Measurements from ENCODE around the gene ECHS1. TPM values are rescaled to one million over a fixed set of nuclear protein-coding genes. Genes with fewer than 3 reads are reported as not detected.

Gene ECHS1
- total and polyA plus RNA-seq, 9 of the 15 experiments (the other 6 are each of a cell fraction or from before 2014, with no cell fraction given), result 16.6 to 100 (median 68.1) TPM

DNA sequence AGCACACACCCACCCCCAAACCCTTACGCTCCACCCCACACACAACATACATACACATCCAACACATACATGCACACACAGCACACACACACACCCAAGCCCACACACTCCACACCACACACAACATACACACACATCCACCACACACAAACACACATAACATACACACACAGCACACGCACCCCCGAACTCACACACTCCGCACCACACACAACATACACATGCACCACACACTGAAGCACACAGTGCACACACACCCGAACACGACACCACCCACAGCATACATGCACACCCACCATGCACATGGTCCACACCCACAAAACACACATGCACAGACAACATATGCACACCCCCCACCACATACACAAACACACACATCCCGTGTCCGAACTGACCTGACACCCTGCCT is 24.0 kb downstream of the ECHS1 start (continued):
- TF ChIP-seq, protein P1, sequence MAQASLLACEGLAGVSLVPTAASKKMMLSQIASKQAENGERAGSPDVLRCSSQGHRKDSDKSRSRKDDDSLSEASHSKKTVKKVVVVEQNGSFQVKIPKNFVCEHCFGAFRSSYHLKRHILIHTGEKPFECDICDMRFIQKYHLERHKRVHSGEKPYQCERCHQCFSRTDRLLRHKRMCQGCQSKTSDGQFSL (CRISPR knock-in tag; IDR thresholded peaks at IDR 0.05), result peak; percentile 73
- TF ChIP-seq, protein P1 (tag; IDR thresholded peaks at IDR 0.05), result no peak
- TF ChIP-seq, protein P2, sequence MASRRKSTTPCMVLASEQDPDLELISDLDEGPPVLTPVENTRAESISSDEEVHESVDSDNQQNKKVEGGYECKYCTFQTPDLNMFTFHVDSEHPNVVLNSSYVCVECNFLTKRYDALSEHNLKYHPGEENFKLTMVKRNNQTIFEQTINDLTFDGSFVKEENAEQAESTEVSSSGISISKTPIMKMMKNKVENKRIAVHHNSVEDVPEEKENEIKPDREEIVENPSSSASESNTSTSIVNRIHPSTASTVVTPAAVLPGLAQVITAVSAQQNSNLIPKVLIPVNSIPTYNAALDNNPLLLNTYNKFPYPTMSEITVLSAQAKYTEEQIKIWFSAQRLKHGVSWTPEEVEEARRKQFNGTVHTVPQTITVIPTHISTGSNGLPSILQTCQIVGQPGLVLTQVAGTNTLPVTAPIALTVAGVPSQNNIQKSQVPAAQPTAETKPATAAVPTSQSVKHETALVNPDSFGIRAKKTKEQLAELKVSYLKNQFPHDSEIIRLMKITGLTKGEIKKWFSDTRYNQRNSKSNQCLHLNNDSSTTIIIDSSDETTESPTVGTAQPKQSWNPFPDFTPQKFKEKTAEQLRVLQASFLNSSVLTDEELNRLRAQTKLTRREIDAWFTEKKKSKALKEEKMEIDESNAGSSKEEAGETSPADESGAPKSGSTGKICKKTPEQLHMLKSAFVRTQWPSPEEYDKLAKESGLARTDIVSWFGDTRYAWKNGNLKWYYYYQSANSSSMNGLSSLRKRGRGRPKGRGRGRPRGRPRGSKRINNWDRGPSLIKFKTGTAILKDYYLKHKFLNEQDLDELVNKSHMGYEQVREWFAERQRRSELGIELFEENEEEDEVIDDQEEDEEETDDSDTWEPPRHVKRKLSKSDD (conservative IDR thresholded peaks at IDR 0.05; ENCODE audit: low read length), result no peak
- TF ChIP-seq SMARCA5 (IDR thresholded peaks at IDR 0.05) (0 out of 2 replicates have a peak, but pooled peaks have one; percentile 12), POLR2B (IDR thresholded peaks at IDR 0.05; ENCODE audit: low read depth, partially characterized antibody) (peak; percentile 70), KDM4B (IDR thresholded peaks at IDR 0.05; ENCODE audit: borderline replicate concordance in 2 of 2, low read depth in 1 of 2) (no peak), STAT5A (IDR thresholded peaks at IDR 0.05; ENCODE audit: borderline replicate concordance, low read length) (peak; percentile 50; the same call in 1 of the 2 replicates), NFE2L1 (tag; IDR thresholded peaks at IDR 0.05; ENCODE audit: borderline replicate concordance, low read depth) (no peak)
- TF ChIP-seq, protein P3, sequence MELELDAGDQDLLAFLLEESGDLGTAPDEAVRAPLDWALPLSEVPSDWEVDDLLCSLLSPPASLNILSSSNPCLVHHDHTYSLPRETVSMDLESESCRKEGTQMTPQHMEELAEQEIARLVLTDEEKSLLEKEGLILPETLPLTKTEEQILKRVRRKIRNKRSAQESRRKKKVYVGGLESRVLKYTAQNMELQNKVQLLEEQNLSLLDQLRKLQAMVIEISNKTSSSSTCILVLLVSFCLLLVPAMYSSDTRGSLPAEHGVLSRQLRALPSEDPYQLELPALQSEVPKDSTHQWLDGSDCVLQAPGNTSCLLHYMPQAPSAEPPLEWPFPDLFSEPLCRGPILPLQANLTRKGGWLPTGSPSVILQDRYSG (tag; conservative IDR thresholded peaks at IDR 0.05; ENCODE audit: low read depth), result no peak
